Keratinocyte (primary cell): ENCODE data around the gene DCTN1.

Experiments
- EZH2 ChIP-seq: IDR thresholded peaks from one replicate; pipeline ENCODE4 v1.6.1; 2012; ENCODE audit warnings: inconsistent platforms, mild to moderate bottlenecking, low read length, moderate library complexity
- TF ChIP-seq, protein P1 (sequence below), 3 experiments: IDR thresholded peaks in 1 of 3; conservative IDR thresholded peaks in 1 of 3; optimal IDR thresholded peaks in 1 of 3; 2 replicates in 2 of 3; 3 replicates in 1 of 3; pipeline versions ENCODE3 to v1.5.1; 2011; ENCODE audit warnings: low read length in 3 of 3, mild to moderate bottlenecking in 3 of 3, moderate library complexity in 2 of 3, control low read depth in 1 of 3, inconsistent platforms in 1 of 3; ENCODE audit not compliant: insufficient read depth in 2 of 3; ENCODE audit errors: extremely low read depth in 1 of 3

DNA sequence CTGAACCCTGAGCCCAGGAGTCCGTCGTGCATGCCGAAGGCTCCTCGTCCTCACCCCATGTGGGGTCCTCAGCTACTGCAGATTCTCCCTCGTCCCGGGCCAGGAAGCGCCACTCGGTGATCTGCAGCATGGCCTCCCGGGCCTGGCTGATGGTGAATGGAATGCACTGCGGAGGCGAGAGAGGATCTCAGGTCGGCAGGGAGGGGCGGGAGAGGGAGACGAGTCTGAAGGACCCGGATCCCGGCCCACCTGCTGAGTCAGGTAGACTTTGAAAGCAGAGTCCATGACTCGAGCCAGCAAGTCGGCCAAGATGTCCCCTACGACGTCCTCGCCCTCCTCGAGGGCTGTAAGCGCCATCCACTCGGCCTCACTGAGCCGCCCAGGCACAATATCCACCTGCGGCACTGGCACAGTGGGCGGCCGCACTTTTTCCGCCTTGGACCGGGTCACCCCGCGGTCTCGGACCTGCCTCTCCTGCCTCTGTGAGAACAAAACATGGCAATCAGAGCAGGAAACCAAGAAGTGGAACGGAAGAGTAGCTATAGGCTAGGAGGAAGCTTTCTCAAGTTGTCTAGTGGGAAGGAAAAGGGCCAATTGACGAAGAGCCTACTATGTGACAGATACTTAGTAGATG, 35.8 kb upstream of the DCTN1 start:
- TF ChIP-seq, protein P1, sequence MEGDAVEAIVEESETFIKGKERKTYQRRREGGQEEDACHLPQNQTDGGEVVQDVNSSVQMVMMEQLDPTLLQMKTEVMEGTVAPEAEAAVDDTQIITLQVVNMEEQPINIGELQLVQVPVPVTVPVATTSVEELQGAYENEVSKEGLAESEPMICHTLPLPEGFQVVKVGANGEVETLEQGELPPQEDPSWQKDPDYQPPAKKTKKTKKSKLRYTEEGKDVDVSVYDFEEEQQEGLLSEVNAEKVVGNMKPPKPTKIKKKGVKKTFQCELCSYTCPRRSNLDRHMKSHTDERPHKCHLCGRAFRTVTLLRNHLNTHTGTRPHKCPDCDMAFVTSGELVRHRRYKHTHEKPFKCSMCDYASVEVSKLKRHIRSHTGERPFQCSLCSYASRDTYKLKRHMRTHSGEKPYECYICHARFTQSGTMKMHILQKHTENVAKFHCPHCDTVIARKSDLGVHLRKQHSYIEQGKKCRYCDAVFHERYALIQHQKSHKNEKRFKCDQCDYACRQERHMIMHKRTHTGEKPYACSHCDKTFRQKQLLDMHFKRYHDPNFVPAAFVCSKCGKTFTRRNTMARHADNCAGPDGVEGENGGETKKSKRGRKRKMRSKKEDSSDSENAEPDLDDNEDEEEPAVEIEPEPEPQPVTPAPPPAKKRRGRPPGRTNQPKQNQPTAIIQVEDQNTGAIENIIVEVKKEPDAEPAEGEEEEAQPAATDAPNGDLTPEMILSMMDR (optimal IDR thresholded peaks at IDR 0.05 in 1 of 3, IDR thresholded peaks at IDR 0.05 in 1 of 3, conservative IDR thresholded peaks at IDR 0.05 in 1 of 3; ENCODE audit: extremely low read depth in 1 of 3, insufficient read depth in 2 of 3, low read length in 3 of 3) = no peak
- no peak for TF ChIP-seq EZH2
